Immature natural killer cell (primary cell): ENCODE measurements around the gene CDC25A. TPM values are rescaled to one million over a fixed set of nuclear protein-coding genes. Genes with fewer than 3 reads are reported as not detected.

Experiments
- DNase-seq, 3 donors: peaks; one replicate each; pipeline ENCODE4 v3.0.0; 2022; ENCODE audit warnings: mixed read lengths in 1 of 3
- H3K27ac Mint-ChIP-seq, 6 donors: one replicate each; pipeline ENCODE4 v1.8.0; 2020; ENCODE audit warnings: mixed read lengths in 6 of 6, mild to moderate bottlenecking in 5 of 6, inconsistent platforms in 4 of 6, moderate library complexity in 3 of 6
- H3K27me3 Mint-ChIP-seq, 3 donors: one replicate each; pipeline ENCODE4 v1.8.0; 2020 to 2021; ENCODE audit warnings: low read depth in 3 of 3, mild to moderate bottlenecking in 3 of 3, mixed read lengths in 3 of 3, moderate library complexity in 3 of 3, inconsistent platforms in 1 of 3
- H3K36me3 Mint-ChIP-seq, 3 donors: one replicate each; pipeline ENCODE4 v1.8.0; 2020; ENCODE audit warnings: mixed read lengths in 3 of 3, inconsistent platforms in 2 of 3, mild to moderate bottlenecking in 2 of 3
- H3K4me1 Mint-ChIP-seq, 2 donors: one replicate each; pipeline ENCODE4 v1.8.0; 2020; ENCODE audit warnings: inconsistent platforms in 2 of 2, mild to moderate bottlenecking in 2 of 2, mixed read lengths in 2 of 2, moderate library complexity in 1 of 2
- H3K4me3 Mint-ChIP-seq, 5 donors: one replicate each; pipeline ENCODE4 v1.8.0; 2020; ENCODE audit warnings: mild to moderate bottlenecking in 5 of 5, mixed read lengths in 5 of 5, inconsistent platforms in 3 of 5, moderate library complexity in 3 of 5
- H3K9me3 Mint-ChIP-seq, 6 donors: one replicate each; pipeline ENCODE4 v1.8.0; 2020; ENCODE audit warnings: mild to moderate bottlenecking in 6 of 6, mixed read lengths in 6 of 6, inconsistent platforms in 4 of 6, moderate library complexity in 3 of 6
- polyA plus RNA-seq, 3 donors: library from polyadenylated mRNA; unstranded; fragments of 300-500 nt; fragmentation: Illumina TruSeq; gene quantifications; one replicate each; pipeline ENCODE4 v1.2.3, GENCODE V29; 2021

Gene CDC25A
- polyA plus RNA-seq, 3 donors from 2014 or later: 0.16 to 0.20 TPM; not detected in 1

DNA sequence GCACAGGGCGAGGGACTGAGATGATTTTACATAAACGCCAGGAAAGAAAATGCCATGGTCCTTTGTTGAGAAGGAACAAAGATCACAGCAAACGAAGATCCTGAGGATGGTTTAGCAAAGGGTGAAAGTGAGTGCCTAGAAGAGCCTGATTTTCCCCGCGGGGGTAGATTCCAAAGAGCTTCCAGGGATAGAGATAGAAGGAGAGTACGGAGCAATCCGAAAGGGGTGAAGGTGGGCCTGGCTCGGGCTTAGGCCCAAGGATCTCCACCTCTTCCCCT lies 977 bp downstream of the CDC25A start:
- no peak for DNase-seq
- Mint-ChIP-seq H3K9me3 (no peaks in the 10 kb centered on the region), H3K4me1 (peaks cover 14 to 22% of the 10 kb centered on the region in 2 donors), H3K36me3 (no peaks in the 10 kb centered on the region), H3K4me3 (peak overlapping the region; percentile 82 to 87 (median 83)), H3K27ac (no peak overlapping the region), H3K27me3 (peaks cover 2 to 4% (median 3%) of the 10 kb centered on the region in 3 donors)

DNA sequence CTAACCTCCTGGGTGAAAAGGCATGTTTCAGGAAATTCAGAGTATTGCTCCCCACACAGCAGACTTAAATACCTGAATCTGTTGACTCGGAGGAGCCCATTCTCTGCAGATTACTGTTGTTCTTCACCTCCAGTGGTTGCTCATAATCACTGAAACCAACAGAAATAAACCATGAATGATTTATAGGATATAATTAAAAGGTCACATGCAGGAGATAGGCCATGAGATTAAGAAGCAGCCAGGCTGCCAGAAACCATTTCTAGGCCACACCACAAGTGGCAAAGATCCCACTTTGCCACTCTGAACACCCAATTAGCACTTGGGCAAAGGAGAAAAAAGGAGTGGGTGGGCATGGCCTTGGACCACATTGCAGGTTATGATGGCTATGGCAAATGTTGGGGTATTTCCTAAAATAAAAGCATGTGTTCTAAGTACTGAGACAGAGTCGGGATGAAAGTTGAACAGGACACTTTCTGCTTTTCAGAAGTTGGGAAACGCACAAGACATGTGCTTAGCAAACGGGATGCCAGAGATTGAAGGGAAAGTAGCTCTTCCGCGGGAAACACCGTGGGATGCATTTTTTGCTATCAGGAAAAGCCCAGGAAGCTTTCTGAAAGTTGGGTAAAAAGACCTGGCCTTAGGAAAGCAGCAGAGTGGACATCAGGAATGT lies 1.5 kb downstream of the CDC25A start:
- Mint-ChIP-seq H3K9me3 (no peaks in the 10 kb centered on the region), H3K27me3 (peaks cover 2 to 4% (median 3%) of the 10 kb centered on the region in 3 donors), H3K27ac (no peak overlapping the region)

DNA sequence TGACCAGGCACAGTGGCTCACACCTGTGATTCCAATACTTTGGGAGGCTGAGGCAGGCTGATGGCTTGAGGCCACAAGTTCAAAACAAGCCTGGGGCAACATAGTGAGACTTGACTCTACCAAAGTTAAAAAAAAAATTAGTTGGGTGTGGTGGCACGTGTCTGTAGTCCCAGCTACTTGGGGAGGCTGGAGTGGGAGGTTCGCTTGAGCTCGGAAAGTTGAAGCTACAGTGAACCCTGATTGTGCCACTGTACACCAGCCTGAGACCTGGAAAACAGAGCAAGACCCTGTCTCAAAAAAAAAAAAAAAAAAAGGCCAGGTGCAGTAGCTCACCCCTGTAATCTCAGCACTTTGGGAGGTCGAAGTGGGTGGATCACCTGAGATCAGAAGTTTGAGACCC lies 3.1 kb downstream of the CDC25A start:
- Mint-ChIP-seq H3K4me1 (peaks cover 14 to 22% of the 10 kb centered on the region in 2 donors), H3K4me3 (peak overlapping the region in 1 of 5 donors; percentile 8), H3K36me3 (no peaks in the 10 kb centered on the region), H3K27ac (no peak overlapping the region), H3K27me3 (peaks cover 2 to 4% (median 3%) of the 10 kb centered on the region in 3 donors), H3K9me3 (no peaks in the 10 kb centered on the region)
- no peak for DNase-seq

More for the DNA sequence above, 1.5 kb downstream of the CDC25A start:
- DNase-seq: no peak
- Mint-ChIP-seq H3K36me3 (no peaks in the 10 kb centered on the region), H3K4me1 (peaks cover 14 to 22% of the 10 kb centered on the region in 2 donors), H3K4me3 (peak overlapping the region; percentile 82 to 87 (median 83))

DNA sequence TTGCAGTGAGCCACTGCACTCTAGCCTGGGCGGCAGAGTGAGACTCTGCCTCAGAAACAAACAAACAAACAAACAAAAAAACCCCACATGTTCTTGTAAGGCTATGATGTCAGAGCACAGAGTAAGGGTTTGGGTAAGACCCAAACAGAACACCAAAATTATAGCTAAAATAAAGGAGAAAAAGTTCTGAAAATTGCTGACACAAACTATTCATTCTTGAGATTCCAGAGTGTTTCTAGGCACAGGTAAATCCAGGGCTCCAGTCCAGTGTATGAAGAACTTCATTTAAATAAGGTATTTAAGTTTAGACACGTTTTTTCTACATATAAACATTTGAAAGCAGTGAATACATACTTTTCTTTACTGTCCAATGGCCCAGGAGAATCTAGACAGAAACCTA lies 3.9 kb downstream of the CDC25A start:
- peaks cover 14 to 22% of the 10 kb centered on the region in 2 donors for H3K4me1 Mint-ChIP-seq
- H3K27ac Mint-ChIP-seq: no peak overlapping the region
- H3K9me3 Mint-ChIP-seq: no peaks in the 10 kb centered on the region
- no peaks in the 10 kb centered on the region for H3K36me3 Mint-ChIP-seq
- no peak overlapping the region for H3K4me3 Mint-ChIP-seq
- DNase-seq: no peak
- peaks cover 0 to 4% (median 3%) of the 10 kb centered on the region in 3 donors for H3K27me3 Mint-ChIP-seq

DNA sequence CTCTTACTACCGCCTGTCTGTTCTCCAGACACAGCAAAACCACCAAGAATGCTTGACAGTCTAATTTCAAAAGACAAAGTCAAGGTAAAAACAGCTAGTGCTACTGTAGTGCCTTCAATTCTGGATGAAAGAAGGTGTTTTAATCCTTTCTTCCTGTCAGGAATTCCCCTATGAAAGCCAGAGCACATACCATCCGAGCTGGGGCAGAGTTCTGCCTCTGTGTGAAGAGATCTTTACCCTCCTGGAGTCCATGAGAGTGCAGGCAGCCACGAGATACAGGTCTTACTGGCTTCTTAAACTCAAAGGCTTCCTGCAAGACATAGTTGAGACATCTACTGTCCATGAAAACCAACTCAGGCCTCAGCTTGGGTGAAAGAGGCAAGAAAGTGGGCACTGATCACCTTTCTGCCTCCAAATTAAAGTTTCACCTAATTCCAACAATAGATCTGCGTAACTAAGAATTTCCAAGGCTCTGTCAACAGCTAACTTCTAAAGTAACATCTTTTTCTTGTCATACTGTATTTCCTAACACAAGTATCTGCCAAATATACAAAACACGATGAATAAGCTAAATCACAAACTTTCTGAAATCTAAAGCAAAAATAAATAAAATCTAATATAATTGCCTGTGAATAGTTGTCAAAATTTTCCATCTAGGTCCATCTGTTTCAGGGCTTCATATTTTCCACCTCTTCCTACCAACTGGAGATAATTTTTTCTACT lies 7.5 kb downstream of the CDC25A start:
- H3K9me3 Mint-ChIP-seq: no peaks in the 10 kb centered on the region
- no peak overlapping the region for H3K27ac Mint-ChIP-seq
- H3K4me3 Mint-ChIP-seq: no peak overlapping the region
- no peaks in the 10 kb centered on the region for H3K27me3 Mint-ChIP-seq
- no peak for DNase-seq
- H3K4me1 Mint-ChIP-seq: no peaks in the 10 kb centered on the region
- no peaks in the 10 kb centered on the region for H3K36me3 Mint-ChIP-seq

DNA sequence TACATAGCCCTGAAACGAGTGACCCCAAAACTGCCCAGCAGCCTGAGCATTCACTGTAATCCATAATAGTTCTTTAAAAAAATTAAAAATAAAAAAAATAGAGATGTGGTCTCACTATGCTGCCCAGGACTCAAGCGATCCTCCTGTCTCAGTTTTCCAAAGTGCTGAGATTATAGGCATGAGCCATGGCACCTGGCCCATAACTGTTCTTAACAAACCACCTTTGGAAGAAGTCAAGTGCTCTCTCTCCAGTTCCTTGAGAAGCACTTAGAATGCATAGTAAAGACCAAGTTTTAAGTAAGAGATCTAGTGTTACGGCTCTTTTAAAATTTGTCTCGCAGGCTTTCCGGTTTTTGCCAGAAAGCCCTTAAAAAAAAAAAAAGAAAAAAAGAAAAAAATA lies 8.2 kb downstream of the CDC25A start:
- no peaks in the 10 kb centered on the region for H3K4me1 Mint-ChIP-seq
- no peak overlapping the region for H3K4me3 Mint-ChIP-seq
- no peaks in the 10 kb centered on the region for H3K9me3 Mint-ChIP-seq
- no peak for DNase-seq
- H3K27me3 Mint-ChIP-seq: no peaks in the 10 kb centered on the region
- no peaks in the 10 kb centered on the region for H3K36me3 Mint-ChIP-seq
- H3K27ac Mint-ChIP-seq: no peak overlapping the region

DNA sequence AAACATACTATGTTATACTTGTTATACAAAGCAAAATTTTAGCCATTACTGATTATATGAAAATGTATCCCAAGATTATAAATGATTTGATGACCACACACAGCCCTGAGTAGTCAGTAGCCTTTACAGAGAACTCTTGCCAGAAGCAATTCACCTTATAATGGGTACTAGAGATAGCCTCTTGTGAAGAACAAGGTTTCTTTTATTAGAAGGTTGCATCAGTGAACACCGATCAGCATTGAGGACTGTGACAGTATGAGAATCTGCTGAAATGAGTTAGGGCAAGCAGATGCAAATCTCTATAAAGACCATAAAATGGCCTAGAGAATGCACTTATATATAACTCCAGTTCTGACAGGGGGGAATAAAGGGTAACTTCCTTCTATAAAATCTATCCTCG lies 10.1 kb downstream of the CDC25A start:
- no peak for DNase-seq
- no peaks in the 10 kb centered on the region for H3K9me3 Mint-ChIP-seq
- H3K36me3 Mint-ChIP-seq: no peaks in the 10 kb centered on the region
- H3K27ac Mint-ChIP-seq: no peak overlapping the region
- H3K4me1 Mint-ChIP-seq: no peaks in the 10 kb centered on the region
- H3K4me3 Mint-ChIP-seq: no peak overlapping the region
- no peaks in the 10 kb centered on the region for H3K27me3 Mint-ChIP-seq

DNA sequence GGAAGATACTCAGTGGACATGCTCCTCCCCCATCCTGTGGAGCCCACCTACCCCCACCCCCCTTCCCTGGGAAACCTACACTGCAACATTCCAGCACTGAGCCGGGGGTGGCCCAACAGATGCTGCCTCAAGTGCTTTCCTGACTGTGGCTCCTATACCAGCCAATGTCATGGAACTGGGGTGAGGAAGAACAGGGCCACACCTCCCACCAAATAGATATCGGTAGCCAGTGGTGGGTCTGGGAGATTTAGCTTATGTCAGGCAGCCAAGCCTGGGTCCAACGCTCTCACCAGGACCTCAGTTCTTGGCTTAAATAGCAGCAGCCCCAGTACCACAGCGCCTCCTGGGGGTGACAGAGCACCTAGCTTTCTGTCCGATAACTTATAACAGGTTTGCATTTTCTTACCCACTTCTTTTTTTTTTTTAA lies 30.3 kb downstream of the CDC25A start:
- peaks cover 0 to 3% (median 0%) of the 10 kb centered on the region in 3 donors for H3K27me3 Mint-ChIP-seq
- peaks cover 0 to 3% (median 0%) of the 10 kb centered on the region in 3 donors for H3K36me3 Mint-ChIP-seq
- H3K9me3 Mint-ChIP-seq: no peaks in the 10 kb centered on the region
- peak; percentile 17 to 35 (median 28) for DNase-seq
- no peaks in the 10 kb centered on the region for H3K4me1 Mint-ChIP-seq
- H3K27ac Mint-ChIP-seq: no peak overlapping the region
- H3K4me3 Mint-ChIP-seq: no peak overlapping the region

DNA sequence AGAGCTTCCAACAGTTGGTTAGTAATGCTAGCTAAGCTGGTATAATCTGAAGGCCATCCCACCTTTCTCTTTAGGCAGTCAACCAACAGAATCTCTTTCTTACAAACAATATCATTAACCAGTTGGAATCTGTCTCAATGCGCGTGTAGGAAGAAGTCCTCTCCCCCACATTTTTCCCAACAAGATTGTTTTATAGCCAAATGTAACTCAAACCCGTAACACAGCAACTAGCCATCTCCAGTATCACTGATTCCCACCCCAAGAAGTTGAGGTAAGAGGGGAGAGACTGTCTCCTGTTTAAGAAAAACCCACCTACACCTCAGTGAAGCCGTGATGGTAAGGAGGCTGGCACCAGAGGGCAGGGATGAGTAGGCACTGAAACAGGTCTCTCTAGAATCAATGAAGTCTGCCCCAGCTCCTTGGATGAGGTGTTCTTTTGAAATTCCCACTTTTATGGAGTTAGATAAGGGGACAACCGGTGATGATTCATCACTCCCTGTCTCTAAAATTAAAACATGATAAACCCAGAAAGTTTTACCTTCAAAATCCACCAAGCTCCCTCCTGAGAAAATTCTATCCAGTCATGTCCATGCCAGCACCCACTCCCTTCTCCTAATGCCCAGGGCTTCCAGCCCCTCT lies 30.9 kb downstream of the CDC25A start:
- Mint-ChIP-seq H3K27me3 (peaks cover 0 to 3% (median 0%) of the 10 kb centered on the region in 3 donors), H3K27ac (peak overlapping the region in 1 of 6 donors; percentile 45), H3K36me3 (peaks cover 0 to 3% (median 0%) of the 10 kb centered on the region in 3 donors)

DNA sequence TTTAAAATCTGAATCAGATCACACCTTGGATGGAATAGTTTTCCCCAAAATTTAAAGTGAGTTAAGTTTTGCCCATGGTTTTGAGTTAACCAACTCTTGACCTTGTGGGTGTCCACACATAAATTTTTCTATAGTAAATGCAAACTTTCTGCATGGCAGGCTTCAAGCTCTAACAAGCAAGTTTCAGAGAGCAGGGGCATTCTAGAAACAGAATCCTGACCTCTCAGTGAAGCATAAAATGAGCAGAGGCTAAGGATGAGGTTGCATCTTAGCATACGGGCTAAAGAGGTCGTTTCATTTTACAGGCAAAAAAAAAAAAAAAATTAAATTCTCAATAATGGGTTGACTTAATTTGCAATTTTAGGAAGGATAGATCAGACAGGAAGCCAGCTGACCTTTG lies 32.1 kb downstream of the CDC25A start:
- no peak overlapping the region for H3K27ac Mint-ChIP-seq
- DNase-seq: no peak

More for the DNA sequence above, 30.9 kb downstream of the CDC25A start:
- Mint-ChIP-seq H3K4me3 (no peak overlapping the region), H3K9me3 (no peaks in the 10 kb centered on the region), H3K4me1 (no peaks in the 10 kb centered on the region)
- DNase-seq: no peak

DNA sequence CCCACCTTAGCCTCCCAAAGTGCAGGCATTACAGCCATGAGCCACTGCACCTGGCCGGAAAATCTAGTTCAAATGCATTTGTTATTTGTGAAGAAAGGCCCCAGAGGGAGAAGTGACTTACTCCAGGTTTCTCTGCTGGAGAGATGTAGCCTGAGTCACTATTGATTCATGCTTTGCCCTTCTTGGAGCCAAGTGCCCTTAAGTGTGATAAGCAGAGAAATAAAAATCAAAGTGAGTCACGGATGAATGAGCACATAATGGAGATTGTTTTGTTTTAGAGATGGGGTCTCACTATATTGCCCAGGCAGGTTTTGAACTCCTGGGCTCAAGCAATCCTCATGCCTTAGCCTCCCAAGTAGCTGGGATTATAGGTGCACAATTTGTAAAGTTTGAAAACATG lies 33.1 kb downstream of the CDC25A start:
- no peak for DNase-seq
- no peak overlapping the region for H3K27ac Mint-ChIP-seq
- no peaks in the 10 kb centered on the region for H3K9me3 Mint-ChIP-seq
- peaks cover 0 to 5% (median 0%) of the 10 kb centered on the region in 3 donors for H3K27me3 Mint-ChIP-seq
- no peak overlapping the region for H3K4me3 Mint-ChIP-seq
- H3K4me1 Mint-ChIP-seq: no peaks in the 10 kb centered on the region
- no peaks in the 10 kb centered on the region for H3K36me3 Mint-ChIP-seq

More for the DNA sequence above, 32.1 kb downstream of the CDC25A start:
- Mint-ChIP-seq H3K9me3 (no peaks in the 10 kb centered on the region), H3K4me3 (no peak overlapping the region), H3K4me1 (no peaks in the 10 kb centered on the region), H3K36me3 (no peaks in the 10 kb centered on the region), H3K27me3 (peaks cover 0 to 5% (median 0%) of the 10 kb centered on the region in 3 donors)

DNA sequence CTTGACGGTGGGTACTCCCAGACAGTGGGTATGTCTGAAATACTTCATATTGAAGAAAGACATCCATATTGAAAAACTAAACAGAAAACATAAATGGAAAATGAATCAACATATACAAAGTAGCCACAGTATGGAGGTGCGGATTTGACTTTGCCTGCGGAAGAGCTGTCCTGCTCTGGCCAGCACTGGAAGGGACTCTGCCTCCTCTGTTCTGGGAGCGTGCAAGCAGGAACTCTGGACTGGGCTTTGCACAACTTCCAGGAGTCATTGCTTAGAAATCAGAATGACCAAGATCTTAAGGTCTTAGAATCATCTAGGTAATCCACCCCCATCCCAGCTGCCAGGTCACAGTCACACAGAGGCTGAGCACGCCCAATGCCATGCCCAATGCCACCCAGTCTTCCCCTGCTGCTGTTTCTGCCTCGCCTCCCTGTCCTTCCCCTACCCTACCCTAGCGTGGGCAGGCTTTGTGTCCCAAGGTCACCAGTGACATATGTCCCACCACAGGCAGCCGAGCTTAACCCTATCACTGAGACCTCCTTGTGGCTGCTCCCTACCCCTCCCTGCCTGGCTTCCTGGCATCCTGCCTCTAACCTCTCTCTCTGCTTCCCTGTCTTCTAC lies 36.3 kb downstream of the CDC25A start:
- H3K36me3 Mint-ChIP-seq: no peaks in the 10 kb centered on the region
- peaks cover 0 to 2% (median 0%) of the 10 kb centered on the region in 3 donors for H3K27me3 Mint-ChIP-seq
- H3K4me3 Mint-ChIP-seq: no peak overlapping the region
- H3K4me1 Mint-ChIP-seq: no peaks in the 10 kb centered on the region
- no peak for DNase-seq
- H3K27ac Mint-ChIP-seq: no peak overlapping the region
- H3K9me3 Mint-ChIP-seq: no peaks in the 10 kb centered on the region

DNA sequence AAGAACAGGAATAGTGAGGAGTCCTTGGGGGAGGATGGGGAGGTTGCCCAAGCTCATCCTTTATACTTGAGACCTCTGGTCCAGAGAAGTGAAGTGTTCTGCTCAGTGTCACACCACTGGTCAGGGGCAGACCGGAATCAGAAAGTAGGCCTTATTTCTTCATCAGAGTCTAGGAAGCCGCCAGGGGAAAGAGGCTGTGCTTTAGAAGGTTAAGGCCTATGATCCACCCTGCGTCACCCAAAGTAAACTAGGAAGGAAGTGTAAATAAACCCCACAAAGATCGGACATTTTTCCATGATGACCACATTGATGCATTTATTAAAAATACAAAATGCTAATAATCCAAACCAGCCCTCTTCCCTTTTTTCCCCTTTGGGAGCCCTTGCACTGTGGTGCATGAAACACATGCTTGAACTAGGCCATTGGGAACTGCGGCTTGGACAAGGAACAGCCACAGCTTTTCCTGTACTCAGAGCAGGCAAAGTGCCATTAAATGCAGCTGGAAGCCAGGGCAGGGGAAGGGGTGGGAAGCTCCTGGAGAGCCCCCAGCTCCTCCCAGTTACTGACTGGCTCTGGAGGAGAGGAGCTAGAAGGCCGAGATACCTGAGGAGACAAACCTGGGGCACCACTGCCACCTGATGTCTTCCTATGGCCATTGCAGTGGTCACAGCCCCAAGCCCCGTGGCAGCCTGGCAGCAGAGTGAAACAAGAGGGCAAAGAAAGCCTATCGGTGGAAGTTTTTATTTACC lies 37.0 kb downstream of the CDC25A start:
- Mint-ChIP-seq H3K4me1 (no peaks in the 10 kb centered on the region), H3K9me3 (no peaks in the 10 kb centered on the region), H3K36me3 (no peaks in the 10 kb centered on the region), H3K27ac (no peak overlapping the region), H3K4me3 (no peak overlapping the region), H3K27me3 (peaks cover 0 to 2% (median 0%) of the 10 kb centered on the region in 3 donors)
- peak; percentile 49 to 56 (median 53) for DNase-seq
